ENCODE measurements around the gene KIAA1755.

DNA sequence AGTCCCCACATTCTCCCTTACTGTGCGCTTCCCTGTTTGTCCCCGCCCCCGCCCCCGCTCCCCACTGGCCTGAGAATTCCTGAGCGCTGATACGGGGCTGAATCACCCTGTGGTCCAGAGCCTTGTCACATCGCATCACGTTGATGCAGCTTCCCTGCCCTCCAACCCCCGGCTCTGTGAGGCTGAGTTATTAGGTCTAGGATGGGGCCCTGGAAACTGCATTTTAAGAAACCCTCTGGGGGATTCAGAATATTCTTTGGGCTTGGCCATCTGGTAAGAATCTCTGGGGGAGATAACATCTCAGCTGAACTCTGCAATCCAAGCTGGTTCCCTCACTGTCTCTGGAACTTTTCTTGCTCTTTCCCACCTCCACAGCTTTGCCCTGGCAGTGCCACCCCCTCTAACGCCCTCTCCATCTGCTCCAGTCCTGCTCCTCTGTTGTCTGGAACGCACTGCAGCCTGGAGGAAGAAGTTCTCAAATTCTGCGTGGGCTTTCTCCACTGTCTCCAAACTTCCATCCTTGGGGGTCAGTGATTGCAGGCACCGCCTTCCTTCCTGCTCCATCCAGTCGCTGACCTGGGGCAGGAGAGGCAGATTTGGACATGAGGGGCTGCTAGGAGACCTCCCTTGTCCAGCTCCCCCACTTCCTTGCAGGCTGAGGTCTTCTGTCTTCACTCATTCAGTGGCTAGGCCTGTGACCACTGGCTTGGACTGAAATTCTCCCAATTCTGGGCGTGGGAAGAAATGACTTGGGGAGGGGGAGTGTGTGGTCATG, 42.6 kb downstream of the KIAA1755 start:
- TF ChIP-seq CTCF (conservative IDR thresholded peaks at IDR 0.05; ENCODE audit: low read depth, low read length), result no peak
- TF ChIP-seq EZH2 (IDR thresholded peaks at IDR 0.05; ENCODE audit: low read length, unreplicated experiment), result no peak

All from PC-3 (cell line).